K562 (cell line): ENCODE measurements around the gene FKBP9. TPM values are rescaled to one million over a fixed set of nuclear protein-coding genes. Genes with fewer than 3 reads are reported as not detected.

Experiments
- ARNT ChIP-seq, 2 experiments: fragments of 450-650 bp; IDR thresholded peaks; 2 replicates each; pipeline ENCODE4 v1.6.1; 2016; ENCODE audit warnings: mild to moderate bottlenecking in 1 of 2
- CGGBP1 ChIP-seq: fragments of 250-450 bp; sonication (Bioruptor Pico); IDR thresholded peaks from 2 replicates; pipeline ENCODE4 v1.9.0; 2021; ENCODE audit warnings: mild to moderate bottlenecking
- CHD2 ChIP-seq: IDR thresholded peaks from 2 replicates; pipeline ENCODE4 v1.6.1; 2011; ENCODE audit warnings: low read depth, low read length
- CLOCK ChIP-seq: fragments of 250-450 bp; sonication (Bioruptor Pico); IDR thresholded peaks from 2 replicates; pipeline ENCODE4 v1.4.0; 2020; ENCODE audit warnings: mild to moderate bottlenecking, moderate library complexity, borderline replicate concordance
- CSDE1 ChIP-seq, 2 experiments: fragments of 450-650 bp; IDR thresholded peaks; 2 replicates each; pipeline ENCODE4 v1.6.1; 2016; ENCODE audit warnings: mild to moderate bottlenecking in 1 of 2
- CXXC5 ChIP-seq: fragments of 250-450 bp; sonication (Bioruptor Pico); IDR thresholded peaks from 2 replicates; pipeline ENCODE4 v1.8.0; 2022; ENCODE audit warnings: inconsistent platforms, mild to moderate bottlenecking, moderate library complexity
- DPF2 ChIP-seq: fragments of 450-650 bp; IDR thresholded peaks from 2 replicates; pipeline ENCODE4 v1.6.1; 2016
- EP300 ChIP-seq: IDR thresholded peaks from 2 replicates; pipeline ENCODE4 v1.6.1; 2012; ENCODE audit warnings: low read length, improper control_type of control experiment
- GABPA ChIP-seq: fragments of 200-800 bp; sonication (Bioruptor generic); conservative IDR thresholded peaks from 2 replicates; pipeline ENCODE4 v1.6.1; 2016; ENCODE audit warnings: low read depth, missing genetic modification characterization, missing compliant biosample characterization
- GTF2B ChIP-seq: IDR thresholded peaks from 2 replicates; pipeline ENCODE4 v1.6.1; 2011; ENCODE audit not compliant: insufficient read length; ENCODE audit errors: extremely low read depth
- KDM2B ChIP-seq: fragments of 250-450 bp; sonication (Bioruptor Pico); IDR thresholded peaks from 2 replicates; pipeline ENCODE4 v1.8.0; 2021; ENCODE audit warnings: mild to moderate bottlenecking, moderate library complexity
- PBX2 ChIP-seq, 2 experiments: IDR thresholded peaks in 1 of 2; conservative IDR thresholded peaks in 1 of 2; 2 replicates each; pipeline ENCODE4 v1.6.1; 2016; ENCODE audit warnings: low read depth in 2 of 2, mild to moderate bottlenecking in 1 of 2, missing compliant biosample characterization in 1 of 2, missing genetic modification characterization in 1 of 2, moderate library complexity in 1 of 2
- PURB ChIP-seq: sonication (generic); formaldehyde crosslinking; IDR thresholded peaks from 2 replicates; pipeline ENCODE4 v1.9.0; 2021; ENCODE audit warnings: low read depth, mild to moderate bottlenecking, missing genetic modification reagents
- RB1 ChIP-seq: fragments of 450-650 bp; IDR thresholded peaks from 2 replicates; pipeline ENCODE4 v1.6.1; 2017; ENCODE audit warnings: low read depth, mild to moderate bottlenecking
- RUNX1 ChIP-seq: sonication (generic); IDR thresholded peaks from 2 replicates; pipeline ENCODE4 v1.6.1; 2016; ENCODE audit warnings: antibody characterized with exemption, low read depth
- TAF9B ChIP-seq: fragments of 450-650 bp; IDR thresholded peaks from 2 replicates; pipeline ENCODE4 v1.6.1; 2018; ENCODE audit warnings: mild to moderate bottlenecking; ENCODE audit not compliant: partially characterized antibody
- TRIM24 ChIP-seq, 2 experiments: fragments of 450-650 bp; IDR thresholded peaks; 2 replicates each; pipeline ENCODE4 v1.6.1; 2016
- ZBTB17 ChIP-seq: fragments of 450-650 bp; formaldehyde crosslinking; IDR thresholded peaks from 2 replicates; pipeline ENCODE4 v1.4.0; 2020; ENCODE audit warnings: mild to moderate bottlenecking
- ZNF280A ChIP-seq: fragments of 450-650 bp; IDR thresholded peaks from 2 replicates; pipeline ENCODE4 v1.6.1; 2018; ENCODE audit warnings: mild to moderate bottlenecking, low read depth; ENCODE audit not compliant: partially characterized antibody
- ZNF41 ChIP-seq: fragments of 250-450 bp; sonication (Bioruptor Pico); conservative IDR thresholded peaks from 2 replicates; pipeline ENCODE4 v1.4.0; 2020; ENCODE audit warnings: mild to moderate bottlenecking
- ZNF778 ChIP-seq: fragments of 450-650 bp; formaldehyde crosslinking; IDR thresholded peaks from 2 replicates; pipeline ENCODE4 v1.4.0; 2020; ENCODE audit warnings: mild to moderate bottlenecking, moderate library complexity
- ZNF780A ChIP-seq: fragments of 250-450 bp; sonication (Bioruptor Pico); IDR thresholded peaks from 2 replicates; pipeline ENCODE4 v1.5.0; 2021; ENCODE audit warnings: mild to moderate bottlenecking
- polyA plus RNA-seq, 8 experiments: library from polyadenylated mRNA; depleted of rRNA in 4 of 8; stranded (reverse) in 5 of 8; unstranded in 3 of 8; fragments of >200 nt; fragmentation: Nextera tagmentation in 2 of 8; fragmentation: Illumina TruSeq in 1 of 8; extraction: Ambion mirVana in 2 of 8; extraction: Trizol in 1 of 8; gene quantifications; 2 replicates each; pipeline versions ENCODE4 v1.2.1 to v1.2.3, GENCODE V29; 2011 to 2014; ENCODE audit warnings: inconsistent platforms in 1 of 8, missing spikeins in 1 of 8
- total RNA-seq, 7 experiments: library from RNA; depleted of rRNA in 6 of 7; stranded (reverse); fragments of >200 nt in 6 of 7; fragmentation: Illumina TruSeq in 2 of 7; extraction: Trizol in 2 of 7; gene quantifications; 2 replicates each; pipeline versions ENCODE4 v1.2.1 to v1.2.3, GENCODE V29; 2011 to 2021; ENCODE audit warnings: low replicate concordance in 1 of 7

The FKBP9 gene
- total and polyA plus RNA-seq, 9 of the 15 experiments (the other 6 are each of a cell fraction or from before 2014, with no cell fraction given) = 5.9 to 23.7 (median 15.8) TPM

GRCh38 chr7:33054261-33054964, 97.2 kb downstream of the FKBP9 start (continued):
- TF ChIP-seq CLOCK (no peak), CSDE1 (IDR thresholded peaks at IDR 0.05) (no peak), PURB (CRISPR knock-in tag) (no peak), EP300 (peak; percentile 32; the same call in 1 of the 2 replicates), CHD2 (no peak), PBX2 (CRISPR knock-in tag; IDR thresholded peaks at IDR 0.05; ENCODE audit: low read depth) (no peak), PBX2 (tag; conservative IDR thresholded peaks at IDR 0.05; ENCODE audit: low read depth) (peak; percentile 64; the same call in 1 of the 2 replicates), CGGBP1 (CRISPR knock-in tag) (no peak), TRIM24 (IDR thresholded peaks at IDR 0.05) (0 out of 4 replicates have a peak, but pooled peaks of 1 of the 2 experiments have one; percentile 11), ZBTB17 (CRISPR knock-in tag) (no peak), CXXC5 (CRISPR knock-in tag) (0 out of 2 replicates have a peak, but pooled peaks have one; percentile 15), GABPA (0 out of 2 replicates have a peak, but pooled peaks have one; percentile 42), TAF9B (no peak), ARNT (IDR thresholded peaks at IDR 0.05) (no peak), ZNF778 (CRISPR knock-in tag) (no peak), GTF2B (no peak), RB1 (no peak), ZNF780A (no peak), DPF2 (peak; percentile 79), ZNF41 (no peak), ZNF280A (no peak), RUNX1 (no peak), KDM2B (no peak)
